ENCODE data around the gene KRT80.

DNA sequence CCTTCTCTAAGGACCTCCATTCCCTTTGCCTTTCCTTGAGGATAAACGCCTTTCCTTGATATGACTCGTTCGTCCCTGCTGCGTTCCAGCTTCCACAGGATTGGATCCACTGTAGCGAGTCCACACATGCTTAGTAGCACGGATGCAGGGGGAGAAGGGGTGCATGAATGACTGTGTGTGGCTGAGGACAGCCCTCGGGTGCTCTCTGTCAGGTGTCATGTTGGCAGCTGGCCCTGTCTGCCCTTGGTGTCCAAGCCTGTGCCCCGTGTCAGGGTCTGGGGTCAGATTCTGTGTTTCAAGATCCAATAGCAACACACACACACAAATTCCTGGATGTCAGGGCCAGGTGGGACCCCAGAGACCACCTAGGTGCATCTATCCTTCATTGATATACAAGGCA, 17.5 kb upstream of the KRT80 start:
- TF ChIP-seq, protein P1, sequence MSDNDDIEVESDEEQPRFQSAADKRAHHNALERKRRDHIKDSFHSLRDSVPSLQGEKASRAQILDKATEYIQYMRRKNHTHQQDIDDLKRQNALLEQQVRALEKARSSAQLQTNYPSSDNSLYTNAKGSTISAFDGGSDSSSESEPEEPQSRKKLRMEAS (IDR thresholded peaks at IDR 0.05), result no peak
- TF ChIP-seq, protein P2, sequence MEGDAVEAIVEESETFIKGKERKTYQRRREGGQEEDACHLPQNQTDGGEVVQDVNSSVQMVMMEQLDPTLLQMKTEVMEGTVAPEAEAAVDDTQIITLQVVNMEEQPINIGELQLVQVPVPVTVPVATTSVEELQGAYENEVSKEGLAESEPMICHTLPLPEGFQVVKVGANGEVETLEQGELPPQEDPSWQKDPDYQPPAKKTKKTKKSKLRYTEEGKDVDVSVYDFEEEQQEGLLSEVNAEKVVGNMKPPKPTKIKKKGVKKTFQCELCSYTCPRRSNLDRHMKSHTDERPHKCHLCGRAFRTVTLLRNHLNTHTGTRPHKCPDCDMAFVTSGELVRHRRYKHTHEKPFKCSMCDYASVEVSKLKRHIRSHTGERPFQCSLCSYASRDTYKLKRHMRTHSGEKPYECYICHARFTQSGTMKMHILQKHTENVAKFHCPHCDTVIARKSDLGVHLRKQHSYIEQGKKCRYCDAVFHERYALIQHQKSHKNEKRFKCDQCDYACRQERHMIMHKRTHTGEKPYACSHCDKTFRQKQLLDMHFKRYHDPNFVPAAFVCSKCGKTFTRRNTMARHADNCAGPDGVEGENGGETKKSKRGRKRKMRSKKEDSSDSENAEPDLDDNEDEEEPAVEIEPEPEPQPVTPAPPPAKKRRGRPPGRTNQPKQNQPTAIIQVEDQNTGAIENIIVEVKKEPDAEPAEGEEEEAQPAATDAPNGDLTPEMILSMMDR (IDR thresholded peaks at IDR 0.05), result no peak
- TF ChIP-seq EP300 (IDR thresholded peaks at IDR 0.05) (no peak), BHLHE40 (IDR thresholded peaks at IDR 0.05; ENCODE audit: low read depth, low read length) (no peak), RFX5 (IDR thresholded peaks at IDR 0.05) (no peak), POLR2A (IDR thresholded peaks at IDR 0.05; ENCODE audit: low read length) (no peak), JUNB (IDR thresholded peaks at IDR 0.05) (no peak)
- TF ChIP-seq, protein P3, sequence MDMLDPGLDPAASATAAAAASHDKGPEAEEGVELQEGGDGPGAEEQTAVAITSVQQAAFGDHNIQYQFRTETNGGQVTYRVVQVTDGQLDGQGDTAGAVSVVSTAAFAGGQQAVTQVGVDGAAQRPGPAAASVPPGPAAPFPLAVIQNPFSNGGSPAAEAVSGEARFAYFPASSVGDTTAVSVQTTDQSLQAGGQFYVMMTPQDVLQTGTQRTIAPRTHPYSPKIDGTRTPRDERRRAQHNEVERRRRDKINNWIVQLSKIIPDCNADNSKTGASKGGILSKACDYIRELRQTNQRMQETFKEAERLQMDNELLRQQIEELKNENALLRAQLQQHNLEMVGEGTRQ (IDR thresholded peaks at IDR 0.05), result no peak
